Activated T-cell treated with anti-CD3 and anti-CD28 coated beads for 4 hours (primary cell): ENCODE results near the gene KCNQ1.

Experiments
- DNase-seq: peaks from one replicate; pipeline ENCODE4 v3.0.0-alpha.2; 2020

KCNQ1 gene

GRCh38 chr11:2760196-2760871 is 315.5 kb downstream of the KCNQ1 start:
- no peak for DNase-seq

GRCh38 chr11:2761131-2762030 is 316.6 kb downstream of the KCNQ1 start:
- DNase-seq, result no peak

GRCh38 chr11:2762031-2762380 is 317.2 kb downstream of the KCNQ1 start:
- DNase-seq, result no peak

- no peak for DNase-seq
These were observed 317.6 kb downstream of the KCNQ1 start for GRCh38 chr11:2762451-2762850.

GRCh38 chr11:2763984-2764383 is 319.2 kb downstream of the KCNQ1 start:
- no peak for DNase-seq

- no peak for DNase-seq
These were observed 320.7 kb downstream of the KCNQ1 start for GRCh38 chr11:2765491-2765890.

- no peak for DNase-seq
These were observed 321.4 kb downstream of the KCNQ1 start for GRCh38 chr11:2766166-2766565.

GRCh38 chr11:2767071-2767470 is 322.3 kb downstream of the KCNQ1 start:
- no peak for DNase-seq

GRCh38 chr11:2767801-2768200 is 323.0 kb downstream of the KCNQ1 start:
- DNase-seq, result no peak

- DNase-seq, result no peak
These were observed 323.9 kb downstream of the KCNQ1 start for GRCh38 chr11:2768471-2769408.

GRCh38 chr11:2769409-2770095 is 324.7 kb downstream of the KCNQ1 start:
- DNase-seq, result no peak

- DNase-seq, result no peak
These were observed 325.4 kb downstream of the KCNQ1 start for GRCh38 chr11:2770096-2770751.

- DNase-seq, result no peak
These were observed 326.0 kb downstream of the KCNQ1 start for GRCh38 chr11:2770761-2771301.

- DNase-seq, result no peak
These were observed 327.1 kb downstream of the KCNQ1 start for GRCh38 chr11:2771758-2772466.

GRCh38 chr11:2772544-2773031 is 327.8 kb downstream of the KCNQ1 start:
- no peak for DNase-seq

- no peak for DNase-seq
These were observed 329.6 kb downstream of the KCNQ1 start for GRCh38 chr11:2774173-2775082.

GRCh38 chr11:2775083-2775625 is 330.3 kb downstream of the KCNQ1 start:
- DNase-seq, result no peak

GRCh38 chr11:2775626-2776350 is 331.0 kb downstream of the KCNQ1 start:
- no peak for DNase-seq
